ENCODE measurements around the gene ZDHHC21. TPM values are rescaled to one million over a fixed set of nuclear protein-coding genes. Genes with fewer than 3 reads are reported as not detected.
A peak's percentile ranks its signal among the peaks of the same experiment; 100 is the strongest.

The ZDHHC21 gene
- total RNA-seq = 27.6 TPM

- no peak for DNase-seq
These were observed at the start of gene ZDHHC21 for GRCh38 chr9:14693251-14693861. ZDHHC21 (minus strand) TSS chr9:14693432; CDS start chr9:14674340, 19,092 bp downstream.

GRCh38 chr9:14741369-14741768 lies 48.1 kb upstream of the ZDHHC21 start:
- no peak for DNase-seq

DNA sequence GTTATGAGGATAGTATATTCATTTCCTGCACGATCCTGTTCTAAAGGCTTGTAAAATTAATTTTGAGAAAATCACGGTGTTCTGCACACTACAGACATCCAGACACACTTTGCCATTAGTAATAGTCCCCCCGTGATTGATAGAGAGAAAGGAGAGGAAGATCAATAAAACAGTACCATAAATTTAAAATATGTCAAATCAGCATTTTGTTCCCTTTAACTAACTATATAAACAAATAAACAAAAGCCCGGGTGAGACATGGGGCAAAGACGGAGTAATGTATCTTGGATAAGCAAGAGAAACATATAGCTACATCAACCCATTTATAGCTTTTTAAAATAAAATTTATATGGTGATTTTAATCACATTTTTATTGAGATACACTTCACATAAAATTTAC lies 39.9 kb upstream of the ZDHHC21 start:
- DNase-seq = no peak

- DNase-seq = peak; percentile 85
These were observed 38.2 kb upstream of the ZDHHC21 start for GRCh38 chr9:14731294-14731981.

- peak; percentile 98 for DNase-seq
These were observed 37.2 kb upstream of the ZDHHC21 start for GRCh38 chr9:14730461-14730898.

- DNase-seq = no peak
These were observed 30.1 kb upstream of the ZDHHC21 start for GRCh38 chr9:14723301-14723700.

GRCh38 chr9:14722391-14723035 lies 29.3 kb upstream of the ZDHHC21 start, which contains the start of gene CER1:
CER1 (minus strand) TSS chr9:14722733; CDS start chr9:14722672, 61 bp downstream.
- DNase-seq = peak; percentile 83

GRCh38 chr9:14719231-14719923 lies 26.1 kb upstream of the ZDHHC21 start:
- no peak for DNase-seq

DNA sequence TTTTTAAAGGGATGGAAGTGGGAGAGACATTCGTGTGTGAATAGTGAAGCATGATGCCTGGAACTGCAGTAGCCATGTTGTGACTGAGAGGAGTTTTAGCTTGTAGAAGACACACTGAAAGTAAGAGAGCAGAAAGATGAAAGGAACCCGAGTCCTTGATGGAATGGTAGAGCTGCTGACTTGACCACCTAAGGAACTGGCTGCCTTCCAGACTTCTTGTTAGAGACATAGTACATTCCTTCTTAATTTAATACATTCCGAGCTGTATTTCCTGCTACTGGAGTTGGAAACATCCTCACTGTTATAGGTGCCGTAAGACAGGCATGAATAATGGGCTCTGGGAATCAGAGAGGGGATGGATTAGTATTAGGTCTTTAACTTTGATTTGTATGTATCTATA lies 21.9 kb upstream of the ZDHHC21 start:
- no peak for DNase-seq

- no peak for DNase-seq
These were observed 20.0 kb upstream of the ZDHHC21 start for GRCh38 chr9:14713187-14713767.

DNA sequence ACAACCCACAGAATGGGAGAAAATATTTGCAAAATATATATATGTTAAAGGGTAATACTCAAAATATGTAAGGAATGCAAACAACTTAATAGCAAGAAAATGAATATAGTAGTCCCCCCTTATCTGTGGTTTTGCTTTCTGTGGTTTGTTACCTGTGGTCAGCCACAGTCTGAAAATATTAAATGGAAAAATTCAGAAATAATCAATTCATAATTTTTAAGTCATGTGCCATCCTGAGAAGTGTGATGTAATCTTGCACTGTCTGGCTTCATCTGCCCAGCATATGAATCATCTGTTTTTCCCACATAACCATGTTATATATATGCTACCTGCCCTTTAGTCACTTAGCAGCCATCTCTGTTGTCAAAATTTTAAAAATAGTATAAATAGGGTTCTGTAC lies 17.6 kb upstream of the ZDHHC21 start:
- no peak for DNase-seq

GRCh38 chr9:14706530-14707140 lies 13.4 kb upstream of the ZDHHC21 start:
- DNase-seq = no peak

- no peak for DNase-seq
These were observed 11.8 kb upstream of the ZDHHC21 start for GRCh38 chr9:14705079-14705478.

GRCh38 chr9:14704281-14704680 lies 11.0 kb upstream of the ZDHHC21 start:
- DNase-seq = no peak

GRCh38 chr9:14702200-14702720 lies 9.0 kb upstream of the ZDHHC21 start:
- DNase-seq = peak; percentile 68

GRCh38 chr9:14692470-14693250 lies 572 bp downstream of the ZDHHC21 start:
- DNase-seq = no peak

GRCh38 chr9:14690948-14691730 lies 2.1 kb downstream of the ZDHHC21 start:
- no peak for DNase-seq

- DNase-seq = no peak
These were observed 6.1 kb downstream of the ZDHHC21 start for GRCh38 chr9:14687042-14687719.

GRCh38 chr9:14686168-14686567 lies 7.1 kb downstream of the ZDHHC21 start:
- no peak for DNase-seq
